Karpas-422 (cell line): ENCODE measurements around the gene OR2A14. TPM values are rescaled to one million over a fixed set of nuclear protein-coding genes. Genes with fewer than 3 reads are reported as not detected.
"Not testable (repeated sequence)": the region's sequence is repeated elsewhere in the genome, so short reads cannot be mapped to it uniquely, and the experiment has no call there.

Source experiments
- DNase-seq: peaks from one replicate; pipeline ENCODE4 v3.0.0-alpha.2; 2015
- H2AFZ ChIP-seq: fragments of 200-600 bp; sonication (generic); 2 replicates; pipeline ENCODE4 v1.6.1; 2014; ENCODE audit warnings: antibody characterized with exemption, low read length, mixed read lengths
- H3K27ac ChIP-seq: fragments of 200-600 bp; sonication (generic); 2 replicates; pipeline ENCODE4 v1.5.1; 2014; ENCODE audit warnings: mild to moderate bottlenecking, low read length, moderate library complexity
- H3K27me3 ChIP-seq: fragments of 200-600 bp; sonication (generic); 2 replicates; pipeline ENCODE4 v1.6.1; 2014; ENCODE audit warnings: low read length, mixed read lengths
- H3K36me3 ChIP-seq: fragments of 200-600 bp; sonication (generic); 2 replicates; pipeline ENCODE4 v1.6.1; 2014; ENCODE audit warnings: low read length, mixed read lengths; ENCODE audit not compliant: insufficient read depth
- H3K4me1 ChIP-seq: fragments of 200-600 bp; sonication (generic); 2 replicates; pipeline ENCODE4 v1.6.1; 2014; ENCODE audit warnings: mild to moderate bottlenecking, low read length, mixed read lengths
- H3K4me2 ChIP-seq: fragments of 200-600 bp; sonication (generic); 2 replicates; pipeline ENCODE4 v1.6.1; 2014; ENCODE audit warnings: low read length, low read depth, mild to moderate bottlenecking; ENCODE audit not compliant: poor library complexity, severe bottlenecking
- H3K4me3 ChIP-seq: fragments of 200-600 bp; sonication (generic); 2 replicates; pipeline ENCODE4 v1.5.1; 2014; ENCODE audit warnings: mild to moderate bottlenecking, antibody characterized with exemption, low read length, mixed read lengths
- H3K79me2 ChIP-seq: fragments of 200-600 bp; sonication (generic); 2 replicates; pipeline ENCODE4 v1.6.1; 2014; ENCODE audit warnings: mild to moderate bottlenecking, low read length, mixed read lengths
- H3K9ac ChIP-seq: fragments of 200-600 bp; sonication (generic); 2 replicates; pipeline ENCODE4 v1.6.0; 2014; ENCODE audit warnings: low read length
- H3K9me2 ChIP-seq: fragments of 200-600 bp; sonication (generic), shearing (Covaris generic); replicated peaks from 2 replicates; pipeline ENCODE4 v1.6.0; 2014; ENCODE audit warnings: mild to moderate bottlenecking, low read length, moderate library complexity; ENCODE audit not compliant: insufficient read depth
- H3K9me3 ChIP-seq: fragments of 300-700, 200-600 bp; sonication (generic); 2 replicates; pipeline ENCODE4 v1.6.1; 2014; ENCODE audit warnings: low read length, mixed read lengths
- H4K20me1 ChIP-seq: fragments of 200-600 bp; sonication (generic); 2 replicates; pipeline ENCODE4 v1.6.1; 2014; ENCODE audit warnings: mild to moderate bottlenecking, antibody characterized with exemption, low read length, low read depth; ENCODE audit not compliant: insufficient read depth
- small RNA-seq: library from RNA; depleted of rRNA; stranded (forward); fragments of <200 nt; gene quantifications from one replicate; pipeline ENCODE3, GENCODE V24; 2014
- total RNA-seq: library from RNA; depleted of rRNA; stranded (reverse); fragments of >200 nt; shearing (Covaris generic); gene quantifications from 2 replicates; pipeline ENCODE4 v1.2.3, GENCODE V29; 2014; ENCODE audit warnings: low replicate concordance; rRNA removed

OR2A14 gene
- total RNA-seq, 1 experiment from 2014 or later, result not detected

GRCh38 chr7:144158861-144159260 lies 35.9 kb downstream of the OR2A14 start:
- H3K36me3 ChIP-seq, result no peaks in the 10 kb centered on the region
- H3K79me2 ChIP-seq, result no peaks in the 10 kb centered on the region
- no peak for DNase-seq
- no peaks in the 10 kb centered on the region for H3K27me3 ChIP-seq
- H3K9ac ChIP-seq, result no peak overlapping the region
- H3K4me1 ChIP-seq, result no peaks in the 10 kb centered on the region
- H3K9me3 ChIP-seq, result no peaks in the 10 kb centered on the region
- H3K27ac ChIP-seq, result no peak overlapping the region
- H4K20me1 ChIP-seq, result no peaks in the 10 kb centered on the region
- no peaks in the 10 kb centered on the region for H3K9me2 ChIP-seq
- H2AFZ ChIP-seq, result no peak overlapping the region
- no peak overlapping the region for H3K4me3 ChIP-seq
- H3K4me2 ChIP-seq, result no peak overlapping the region

GRCh38 chr7:144164784-144165183 lies 41.8 kb downstream of the OR2A14 start:
- Histone ChIP-seq H3K27ac (no peak overlapping the region), H3K9ac (no peak overlapping the region), H4K20me1 (no peaks in the 10 kb centered on the region), H3K9me2 (no peaks in the 10 kb centered on the region), H2AFZ (no peak overlapping the region), H3K79me2 (no peaks in the 10 kb centered on the region), H3K4me2 (no peak overlapping the region), H3K9me3 (no peaks in the 10 kb centered on the region), H3K27me3 (no peaks in the 10 kb centered on the region), H3K4me3 (no peak overlapping the region), H3K36me3 (no peaks in the 10 kb centered on the region), H3K4me1 (no peaks in the 10 kb centered on the region)
- no peak for DNase-seq

- H3K4me1 ChIP-seq, DNase-seq, H3K9me3 ChIP-seq, H4K20me1 ChIP-seq, H2AFZ ChIP-seq, H3K27me3 ChIP-seq, H3K79me2 ChIP-seq, H3K9me2 ChIP-seq, H3K9ac ChIP-seq, H3K36me3 ChIP-seq, H3K27ac ChIP-seq, H3K4me2 ChIP-seq, H3K4me3 ChIP-seq: not testable (repeated sequence)
Observed at GRCh38 chr7:144171594-144172350, 48.8 kb downstream of the OR2A14 start.

DNA sequence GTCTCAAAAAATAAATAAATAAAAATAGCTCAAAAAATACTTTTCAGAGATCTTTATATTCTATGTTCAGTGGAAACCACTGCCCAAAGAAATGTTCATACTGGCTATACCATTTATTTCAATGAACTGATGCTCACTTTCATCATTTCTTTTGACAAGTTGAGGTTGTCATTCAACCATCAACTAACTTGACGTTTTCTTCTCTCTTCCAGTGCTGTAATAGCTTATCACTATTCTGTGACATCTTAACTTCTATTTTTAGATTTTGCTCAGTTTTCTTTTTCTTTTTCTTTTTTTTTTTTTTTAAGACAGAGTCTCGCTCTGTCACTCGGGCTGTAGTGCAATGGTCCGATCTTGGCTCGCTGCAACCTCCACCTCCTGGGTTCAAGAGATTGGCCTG lies 51.6 kb downstream of the OR2A14 start:
- Histone ChIP-seq H3K27ac (no peak overlapping the region), H2AFZ (no peak overlapping the region), H3K9me3 (no peaks in the 10 kb centered on the region), H3K79me2 (no peaks in the 10 kb centered on the region), H3K4me2 (no peak overlapping the region), H4K20me1 (no peaks in the 10 kb centered on the region), H3K9me2 (no peaks in the 10 kb centered on the region), H3K4me3 (no peak overlapping the region), H3K4me1 (no peaks in the 10 kb centered on the region), H3K36me3 (no peaks in the 10 kb centered on the region), H3K27me3 (no peaks in the 10 kb centered on the region), H3K9ac (no peak overlapping the region)
- DNase-seq, result no peak

GRCh38 chr7:144178380-144179164 lies 55.6 kb downstream of the OR2A14 start:
- not testable (repeated sequence) for H3K9ac ChIP-seq, H4K20me1 ChIP-seq, H3K4me2 ChIP-seq, H2AFZ ChIP-seq, H3K9me2 ChIP-seq, H3K4me3 ChIP-seq, H3K27me3 ChIP-seq, H3K9me3 ChIP-seq, H3K4me1 ChIP-seq, H3K36me3 ChIP-seq, H3K27ac ChIP-seq, H3K79me2 ChIP-seq
- DNase-seq, result peak; percentile 75

DNA sequence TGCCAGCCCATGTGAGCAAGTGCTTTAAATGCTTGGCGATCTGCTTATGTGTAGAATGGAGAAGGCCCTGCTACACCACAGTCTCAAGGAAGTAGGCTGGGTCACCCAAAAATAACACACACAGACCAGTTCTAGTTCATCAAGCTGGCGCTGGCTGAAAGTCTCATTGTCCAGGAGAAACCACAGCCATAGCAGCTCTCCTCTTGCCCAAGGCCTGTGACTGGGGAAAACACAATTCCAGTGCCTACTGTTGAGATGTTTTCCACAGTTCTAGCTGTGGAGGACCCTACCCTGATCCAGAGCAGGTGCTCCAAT lies 56.1 kb downstream of the OR2A14 start:
- not testable (repeated sequence) for H3K9me3 ChIP-seq, H2AFZ ChIP-seq, DNase-seq

More for the DNA sequence above, 56.1 kb downstream of the OR2A14 start:
- not testable (repeated sequence) for H3K9ac ChIP-seq, H3K4me3 ChIP-seq, H3K27ac ChIP-seq, H3K27me3 ChIP-seq, H3K4me1 ChIP-seq, H3K9me2 ChIP-seq, H3K36me3 ChIP-seq, H4K20me1 ChIP-seq, H3K4me2 ChIP-seq, H3K79me2 ChIP-seq

Small RNAs within 50 kb of the gene (small RNA-seq; reads per million reads assigned to genes)
- not detected for gene OR2A41P

Other genes with a start within 250 kb of the OR2A14 start
- 0.11 and 1.0 TPM in 2 replicates for gene TCAF1, start 221.0 kb upstream of the OR2A14 start, total RNA-seq
- gene OR2F2, start 187.9 kb upstream of the OR2A14 start, total RNA-seq, result not detected in 2 replicates
- gene OR2F1, start 168.3 kb upstream of the OR2A14 start, total RNA-seq, result not detected in 2 replicates
- not detected in 2 replicates for gene OR6B1, start 122.9 kb upstream of the OR2A14 start, total RNA-seq
- gene OR2A5, start 74.2 kb upstream of the OR2A14 start, total RNA-seq, result not detected in 2 replicates
- gene OR2A25, start 53.4 kb upstream of the OR2A14 start, total RNA-seq, result not detected in 2 replicates
- gene OR2A12, start 36.9 kb upstream of the OR2A14 start, total RNA-seq, result not detected in 2 replicates
- not detected in 2 replicates for gene OR2A2, start 13.6 kb upstream of the OR2A14 start, total RNA-seq
- gene CTAGE4, start 60.3 kb downstream of the OR2A14 start, total RNA-seq, result not detected in 2 replicates
- gene ARHGEF35, start 72.7 kb downstream of the OR2A14 start, total RNA-seq, result 0.30 and 0.36 TPM in 2 replicates
- not detected in 2 replicates for gene OR2A42, start 116.4 kb downstream of the OR2A14 start, total RNA-seq
- not detected in 2 replicates for gene OR2A7, start 141.6 kb downstream of the OR2A14 start, total RNA-seq
- gene CTAGE8, start 146.1 kb downstream of the OR2A14 start, total RNA-seq, result not detected in 2 replicates
- not detected in 2 replicates for gene OR2A1, start 189.2 kb downstream of the OR2A14 start, total RNA-seq
- gene ARHGEF5, start 232.2 kb downstream of the OR2A14 start, total RNA-seq, result not detected in 2 replicates